ENCODE data around the gene THADA. TPM values are rescaled to one million over a fixed set of nuclear protein-coding genes. Genes with fewer than 3 reads are reported as not detected.

The THADA gene
- total RNA-seq, 1 experiment from 2014 or later, result 29.4 TPM

GRCh38 chr2:43368483-43369385 lies 227.1 kb downstream of the THADA start:
- Histone ChIP-seq H3K36me3 (ENCODE audit: insufficient read depth, low read length) (no peaks in the 10 kb centered on the region), H2AFZ (ENCODE audit: low read length) (no peak overlapping the region), H3K27ac (ENCODE audit: low read length) (no peak overlapping the region), H3K9ac (ENCODE audit: low read length) (no peak overlapping the region), H3K4me2 (ENCODE audit: low read depth, low read length, poor library complexity, severe bottlenecking) (no peak overlapping the region), H3K4me3 (ENCODE audit: low read length) (no peak overlapping the region), H3K27me3 (ENCODE audit: low read length) (no peaks in the 10 kb centered on the region), H3K79me2 (ENCODE audit: low read length) (no peaks in the 10 kb centered on the region), H3K9me3 (ENCODE audit: low read length) (no peaks in the 10 kb centered on the region), H3K4me1 (ENCODE audit: low read length) (peaks cover 13% of the 10 kb centered on the region), H3K9me2 (replicated peaks; ENCODE audit: insufficient read depth, low read length) (no peaks in the 10 kb centered on the region), H4K20me1 (ENCODE audit: insufficient read depth, low read depth, low read length) (no peaks in the 10 kb centered on the region)
- DNase-seq, result no peak

DNA sequence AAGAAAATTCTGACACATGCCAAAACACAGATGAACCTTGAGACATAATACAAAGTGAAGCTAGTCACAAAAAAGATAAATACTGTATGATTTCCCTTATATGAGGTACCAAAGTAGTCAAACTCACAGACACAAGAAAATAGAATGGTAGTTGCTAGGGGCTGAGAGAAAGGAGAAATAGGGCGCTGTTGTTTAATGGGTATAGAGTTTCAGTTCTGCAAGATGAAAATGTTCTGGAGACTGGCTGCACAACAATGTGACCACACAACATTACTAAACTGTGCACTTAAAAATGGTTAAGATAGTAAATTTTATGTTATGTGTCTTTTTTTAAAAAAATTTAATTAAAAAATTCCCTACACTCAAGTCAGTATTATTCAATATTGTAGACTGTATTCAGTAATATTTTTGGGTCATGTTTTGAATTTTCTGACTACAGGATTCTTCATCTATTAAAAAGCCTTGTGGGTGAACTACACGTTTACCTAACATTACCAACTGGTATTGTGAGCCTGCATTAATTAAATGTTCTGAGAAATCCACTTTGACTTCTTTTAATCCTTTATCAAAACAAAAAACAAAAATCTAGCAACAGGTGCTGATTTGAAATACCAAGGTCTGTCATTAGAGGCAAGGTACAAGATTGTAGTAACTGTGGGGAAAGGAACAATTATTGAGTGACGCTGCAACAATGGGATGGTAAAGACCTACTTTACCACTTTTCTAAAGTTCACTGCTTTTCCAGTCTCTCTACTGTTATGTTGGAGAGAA lies 228.6 kb downstream of the THADA start:
- Histone ChIP-seq H3K9me3 (ENCODE audit: low read length) (no peaks in the 10 kb centered on the region), H3K79me2 (ENCODE audit: low read length) (no peaks in the 10 kb centered on the region), H3K9me2 (replicated peaks; ENCODE audit: insufficient read depth, low read length) (no peaks in the 10 kb centered on the region), H3K4me2 (ENCODE audit: low read depth, low read length, poor library complexity, severe bottlenecking) (no peak overlapping the region), H2AFZ (ENCODE audit: low read length) (no peak overlapping the region), H4K20me1 (ENCODE audit: insufficient read depth, low read depth, low read length) (no peaks in the 10 kb centered on the region), H3K36me3 (ENCODE audit: insufficient read depth, low read length) (no peaks in the 10 kb centered on the region), H3K9ac (ENCODE audit: low read length) (no peak overlapping the region), H3K27ac (ENCODE audit: low read length) (no peak overlapping the region), H3K4me3 (ENCODE audit: low read length) (no peak overlapping the region), H3K27me3 (ENCODE audit: low read length) (no peaks in the 10 kb centered on the region), H3K4me1 (ENCODE audit: low read length) (peaks cover 13% of the 10 kb centered on the region)
- DNase-seq, result no peak

GRCh38 chr2:43363120-43363519 lies 232.7 kb downstream of the THADA start:
- no peaks in the 10 kb centered on the region for H3K27me3 ChIP-seq (ENCODE audit: low read length)
- no peak overlapping the region for H3K9ac ChIP-seq (ENCODE audit: low read length)
- no peaks in the 10 kb centered on the region for H3K79me2 ChIP-seq (ENCODE audit: low read length)
- H3K27ac ChIP-seq (ENCODE audit: low read length), result no peak overlapping the region
- no peaks in the 10 kb centered on the region for H3K36me3 ChIP-seq (ENCODE audit: insufficient read depth, low read length)
- no peak for DNase-seq
- H3K4me3 ChIP-seq (ENCODE audit: low read length), result no peak overlapping the region
- no peaks in the 10 kb centered on the region for H3K9me2 ChIP-seq (replicated peaks; ENCODE audit: insufficient read depth, low read length)
- peaks cover 23% of the 10 kb centered on the region for H3K4me1 ChIP-seq (ENCODE audit: low read length)
- H2AFZ ChIP-seq (ENCODE audit: low read length), result no peak overlapping the region
- H4K20me1 ChIP-seq (ENCODE audit: insufficient read depth, low read depth, low read length), result no peaks in the 10 kb centered on the region
- H3K9me3 ChIP-seq (ENCODE audit: low read length), result no peaks in the 10 kb centered on the region
- H3K4me2 ChIP-seq (ENCODE audit: low read depth, low read length, poor library complexity, severe bottlenecking), result no peak overlapping the region

DNA sequence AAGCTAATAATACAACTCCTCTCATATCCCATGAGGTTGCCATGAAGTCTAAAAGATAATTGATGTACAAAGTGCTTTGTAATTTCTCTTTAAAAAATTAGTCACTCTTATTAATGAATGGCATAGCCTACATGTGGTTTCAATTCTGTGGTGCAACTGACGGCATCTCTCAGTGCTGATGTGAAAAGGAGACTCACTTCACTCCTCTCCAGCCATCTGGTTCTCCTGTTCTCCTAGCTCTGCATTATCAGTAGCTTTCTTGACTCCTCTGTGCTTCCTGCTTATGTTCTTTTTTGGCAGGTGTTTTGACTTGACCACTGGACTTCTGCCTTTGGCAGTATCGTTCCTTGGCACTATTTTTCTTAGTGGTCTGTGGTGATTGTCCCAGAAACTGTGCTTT lies 234.6 kb downstream of the THADA start:
- H3K4me1 ChIP-seq (ENCODE audit: low read length), result peaks cover 19% of the 10 kb centered on the region
- DNase-seq, result no peak

GRCh38 chr2:43360137-43360536 lies 235.7 kb downstream of the THADA start:
- no peak for DNase-seq
- Histone ChIP-seq H3K9me3 (ENCODE audit: low read length) (no peaks in the 10 kb centered on the region), H3K9ac (ENCODE audit: low read length) (no peak overlapping the region), H3K36me3 (ENCODE audit: insufficient read depth, low read length) (no peaks in the 10 kb centered on the region), H3K27ac (ENCODE audit: low read length) (no peak overlapping the region), H2AFZ (ENCODE audit: low read length) (no peak overlapping the region), H3K9me2 (replicated peaks; ENCODE audit: insufficient read depth, low read length) (no peaks in the 10 kb centered on the region), H3K27me3 (ENCODE audit: low read length) (no peaks in the 10 kb centered on the region), H3K4me1 (ENCODE audit: low read length) (peaks cover 19% of the 10 kb centered on the region), H3K4me2 (ENCODE audit: low read depth, low read length, poor library complexity, severe bottlenecking) (no peak overlapping the region), H3K79me2 (ENCODE audit: low read length) (no peaks in the 10 kb centered on the region), H3K4me3 (ENCODE audit: low read length) (no peak overlapping the region), H4K20me1 (ENCODE audit: insufficient read depth, low read depth, low read length) (no peaks in the 10 kb centered on the region)

More for the DNA sequence above, 234.6 kb downstream of the THADA start:
- no peaks in the 10 kb centered on the region for H4K20me1 ChIP-seq (ENCODE audit: insufficient read depth, low read depth, low read length)
- no peak overlapping the region for H3K4me3 ChIP-seq (ENCODE audit: low read length)
- H3K4me2 ChIP-seq (ENCODE audit: low read depth, low read length, poor library complexity, severe bottlenecking), result no peak overlapping the region
- no peak overlapping the region for H3K9ac ChIP-seq (ENCODE audit: low read length)
- H3K9me3 ChIP-seq (ENCODE audit: low read length), result no peaks in the 10 kb centered on the region
- no peaks in the 10 kb centered on the region for H3K27me3 ChIP-seq (ENCODE audit: low read length)
- H3K79me2 ChIP-seq (ENCODE audit: low read length), result no peaks in the 10 kb centered on the region
- H3K9me2 ChIP-seq (replicated peaks; ENCODE audit: insufficient read depth, low read length), result no peaks in the 10 kb centered on the region
- H3K36me3 ChIP-seq (ENCODE audit: insufficient read depth, low read length), result no peaks in the 10 kb centered on the region
- H3K27ac ChIP-seq (ENCODE audit: low read length), result no peak overlapping the region
- H2AFZ ChIP-seq (ENCODE audit: low read length), result no peak overlapping the region

DNA sequence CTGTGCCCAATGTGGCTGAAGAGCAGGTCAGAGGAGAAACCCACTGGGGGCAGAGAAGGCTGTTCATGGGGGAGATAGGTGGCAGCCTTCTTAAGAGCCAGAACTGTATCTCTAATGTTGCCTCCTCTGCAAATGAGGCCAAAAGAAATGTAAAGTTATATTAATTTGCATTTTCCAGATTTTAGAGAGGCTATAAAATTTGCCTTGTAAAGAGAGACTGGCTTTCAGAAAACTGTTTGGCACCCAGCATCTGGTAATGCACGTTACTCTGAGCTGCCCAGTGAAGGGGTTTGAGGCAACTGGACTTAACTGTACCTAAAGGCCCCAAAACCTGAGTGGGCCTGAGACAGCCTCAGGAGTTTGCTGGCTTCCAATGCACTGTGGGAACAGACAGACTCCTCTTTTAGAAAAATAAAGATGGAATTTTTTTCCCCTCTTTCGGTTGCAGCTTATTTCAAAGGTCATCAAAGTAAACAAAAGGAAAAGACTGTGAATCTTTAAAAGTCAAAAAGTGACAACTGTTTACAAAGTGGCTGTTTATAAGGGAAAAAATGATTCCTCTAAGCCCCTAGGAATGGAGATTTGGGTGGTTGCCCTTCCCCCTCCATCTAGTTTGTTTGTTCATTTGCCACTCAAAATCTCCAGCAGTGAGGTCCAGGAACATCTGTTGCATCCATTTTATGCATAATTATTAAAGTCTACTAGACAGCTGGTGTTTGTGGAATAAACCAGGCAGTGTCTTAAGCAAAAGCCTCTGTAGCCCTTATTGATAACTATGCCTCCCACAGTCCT lies 237.2 kb downstream of the THADA start:
- Histone ChIP-seq H4K20me1 (ENCODE audit: insufficient read depth, low read depth, low read length) (no peaks in the 10 kb centered on the region), H3K4me1 (ENCODE audit: low read length) (peaks cover 19% of the 10 kb centered on the region), H3K9ac (ENCODE audit: low read length) (no peak overlapping the region), H2AFZ (ENCODE audit: low read length) (no peak overlapping the region), H3K36me3 (ENCODE audit: insufficient read depth, low read length) (no peaks in the 10 kb centered on the region), H3K9me3 (ENCODE audit: low read length) (no peaks in the 10 kb centered on the region), H3K27ac (ENCODE audit: low read length) (peak overlapping the region; percentile 10; the same call in 1 of the 2 replicates), H3K79me2 (ENCODE audit: low read length) (no peaks in the 10 kb centered on the region), H3K27me3 (ENCODE audit: low read length) (no peaks in the 10 kb centered on the region), H3K4me3 (ENCODE audit: low read length) (no peak overlapping the region), H3K9me2 (replicated peaks; ENCODE audit: insufficient read depth, low read length) (no peaks in the 10 kb centered on the region), H3K4me2 (ENCODE audit: low read depth, low read length, poor library complexity, severe bottlenecking) (peak overlapping the region; percentile 17)
- DNase-seq, result peak; percentile 54

DNA sequence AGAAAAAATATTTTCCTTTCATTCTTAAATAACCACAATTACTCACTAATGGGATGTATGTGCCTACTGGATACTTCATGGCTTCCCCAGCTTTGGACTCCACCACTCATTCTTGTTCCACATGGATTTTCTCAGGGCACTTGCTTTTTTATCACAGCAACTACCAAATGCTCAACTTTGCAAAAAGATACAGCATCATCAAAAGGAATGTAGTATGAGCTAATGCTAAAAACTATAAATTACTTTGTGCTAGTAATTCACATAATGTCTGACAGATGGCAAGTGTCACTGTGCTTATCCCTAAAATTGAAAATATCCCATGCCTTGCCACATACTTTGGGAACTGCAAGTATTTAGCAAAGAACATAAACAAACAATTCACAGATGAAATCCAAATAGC lies 239.1 kb downstream of the THADA start:
- Histone ChIP-seq H3K9me2 (replicated peaks; ENCODE audit: insufficient read depth, low read length) (no peaks in the 10 kb centered on the region), H3K4me3 (ENCODE audit: low read length) (no peak overlapping the region), H3K4me2 (ENCODE audit: low read depth, low read length, poor library complexity, severe bottlenecking) (no peak overlapping the region), H3K79me2 (ENCODE audit: low read length) (no peaks in the 10 kb centered on the region), H3K27me3 (ENCODE audit: low read length) (no peaks in the 10 kb centered on the region), H4K20me1 (ENCODE audit: insufficient read depth, low read depth, low read length) (no peaks in the 10 kb centered on the region), H3K36me3 (ENCODE audit: insufficient read depth, low read length) (no peaks in the 10 kb centered on the region), H2AFZ (ENCODE audit: low read length) (no peak overlapping the region), H3K9ac (ENCODE audit: low read length) (no peak overlapping the region), H3K4me1 (ENCODE audit: low read length) (peaks cover 19% of the 10 kb centered on the region), H3K27ac (ENCODE audit: low read length) (no peak overlapping the region), H3K9me3 (ENCODE audit: low read length) (no peaks in the 10 kb centered on the region)
- no peak for DNase-seq

DNA sequence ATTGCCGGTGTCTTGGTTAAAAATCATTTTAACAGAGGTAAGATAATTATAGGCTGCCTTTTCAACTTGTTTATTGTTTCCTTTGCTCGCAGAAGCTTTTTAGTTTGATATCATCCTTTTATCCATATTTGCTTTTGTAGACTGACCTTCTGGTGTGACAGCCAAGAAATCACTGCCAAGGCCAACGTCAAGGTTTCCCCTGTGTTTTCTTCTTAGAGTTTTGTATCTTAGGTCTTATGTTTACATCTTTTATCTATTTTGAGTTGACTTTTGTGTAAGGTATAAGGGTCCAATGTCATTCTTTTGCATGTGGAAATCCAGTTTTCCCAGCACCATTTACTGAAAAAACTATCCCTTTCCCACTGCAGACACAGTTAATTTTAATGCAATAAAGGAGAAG lies 240.4 kb downstream of the THADA start:
- Histone ChIP-seq H3K9ac (ENCODE audit: low read length) (no peak overlapping the region), H3K9me3 (ENCODE audit: low read length) (no peaks in the 10 kb centered on the region)

More for the DNA sequence above, 240.4 kb downstream of the THADA start:
- H3K9me2 ChIP-seq (replicated peaks; ENCODE audit: insufficient read depth, low read length), result no peaks in the 10 kb centered on the region
- H3K27me3 ChIP-seq (ENCODE audit: low read length), result no peaks in the 10 kb centered on the region
- H2AFZ ChIP-seq (ENCODE audit: low read length), result no peak overlapping the region
- H3K4me1 ChIP-seq (ENCODE audit: low read length), result peaks cover 14% of the 10 kb centered on the region
- DNase-seq, result no peak
- H3K4me3 ChIP-seq (ENCODE audit: low read length), result no peak overlapping the region
- no peaks in the 10 kb centered on the region for H3K36me3 ChIP-seq (ENCODE audit: insufficient read depth, low read length)
- no peak overlapping the region for H3K27ac ChIP-seq (ENCODE audit: low read length)
- no peaks in the 10 kb centered on the region for H3K79me2 ChIP-seq (ENCODE audit: low read length)
- H4K20me1 ChIP-seq (ENCODE audit: insufficient read depth, low read depth, low read length), result no peaks in the 10 kb centered on the region
- H3K4me2 ChIP-seq (ENCODE audit: low read depth, low read length, poor library complexity, severe bottlenecking), result no peak overlapping the region

Measured in Karpas-422 (cell line).